DMS53 (cell line): ENCODE results near the gene ASTL.
A peak's percentile ranks its signal among the peaks of the same experiment; 100 is the strongest.
"Not testable (repeated sequence)": the region's sequence is repeated elsewhere in the genome, so short reads cannot be mapped to it uniquely, and the experiment has no call there.

Experiments
- DNase-seq: peaks from one replicate; lab custom pipeline; 2025; lab: John Stamatoyannopoulos, UW

The ASTL gene

GRCh38 chr2:96146153-96146880 lies 8.0 kb upstream of the ASTL start:
- peak; percentile 41 for DNase-seq

- no peak for DNase-seq
These were observed 7.5 kb upstream of the ASTL start for GRCh38 chr2:96145848-96146152.

- peak; percentile 97 for DNase-seq
These were observed 6.9 kb upstream of the ASTL start, which contains the start of gene DUSP2 for GRCh38 chr2:96145036-96145847. TSS of gene DUSP2 (minus strand) at chr2:96145440. CDS start at chr2:96145354, 86 bp downstream.

GRCh38 chr2:96144481-96145035 lies 6.3 kb upstream of the ASTL start:
- DNase-seq, result peak; percentile 92

GRCh38 chr2:96143848-96144480 lies 5.7 kb upstream of the ASTL start:
- peak; percentile 92 for DNase-seq

- no peak for DNase-seq
These were observed 5.0 kb upstream of the ASTL start for GRCh38 chr2:96143231-96143847.

GRCh38 chr2:96142217-96143113 lies 4.2 kb upstream of the ASTL start:
- DNase-seq, result no peak

- not testable (repeated sequence) for DNase-seq
These were observed 3.3 kb upstream of the ASTL start for GRCh38 chr2:96141624-96141967.

- DNase-seq, result no peak
These were observed 2.8 kb upstream of the ASTL start for GRCh38 chr2:96140941-96141623.

- peak; percentile 44 for DNase-seq
These were observed 968 bp upstream of the ASTL start for GRCh38 chr2:96139181-96139758.

GRCh38 chr2:96137321-96138178 lies 752 bp downstream of the ASTL start:
- no peak for DNase-seq

GRCh38 chr2:96136129-96136720 lies 2.1 kb downstream of the ASTL start:
- no peak for DNase-seq

GRCh38 chr2:96135621-96136020 lies 2.7 kb downstream of the ASTL start:
- DNase-seq, result no peak

- DNase-seq, result no peak
These were observed 3.1 kb downstream of the ASTL start for GRCh38 chr2:96135171-96135570.

- DNase-seq, result no peak
These were observed 3.9 kb downstream of the ASTL start for GRCh38 chr2:96134421-96134820.

GRCh38 chr2:96131813-96132745 lies 6.2 kb downstream of the ASTL start:
- DNase-seq, result no peak

GRCh38 chr2:96131152-96131812 lies 7.0 kb downstream of the ASTL start:
- no peak for DNase-seq
